ENCODE results near the gene ARMH3.

DNA sequence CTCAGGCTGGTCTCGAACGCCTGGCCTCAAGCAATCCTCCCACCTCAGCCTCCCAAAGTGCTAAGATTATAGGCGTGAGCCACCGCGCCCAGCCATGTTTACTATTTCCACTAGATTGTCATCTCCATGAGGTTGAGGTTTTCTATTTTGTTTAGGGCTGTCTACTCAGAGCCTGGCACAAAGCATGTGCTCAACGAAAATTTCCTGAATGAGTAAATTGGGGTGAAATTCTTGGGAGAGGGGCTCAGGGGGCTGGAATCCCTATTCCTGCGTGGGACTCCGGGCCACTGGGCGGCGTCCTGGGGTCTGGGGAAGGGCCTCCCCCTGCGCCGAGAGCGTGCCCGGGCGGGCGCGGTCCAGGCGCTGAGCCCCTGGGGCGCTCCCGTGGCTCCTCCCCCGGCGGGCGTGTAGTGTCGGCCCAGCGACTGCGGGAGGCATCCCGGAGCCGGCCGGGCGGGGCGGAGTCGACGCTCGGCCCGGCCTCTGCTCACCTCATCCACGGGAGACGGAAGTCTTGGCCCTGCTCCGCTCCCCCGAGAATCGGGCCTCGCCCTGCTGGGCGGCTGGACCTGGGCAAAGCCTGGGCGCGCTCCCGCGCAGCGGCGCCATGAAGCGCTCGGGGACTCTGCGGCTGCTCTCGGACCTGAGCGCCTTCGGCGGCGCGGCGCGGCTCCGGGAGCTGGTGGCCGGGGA lies 9.0 kb upstream of the ARMH3 start, which contains the start of gene HPS6:
- TF ChIP-seq, protein P1, sequence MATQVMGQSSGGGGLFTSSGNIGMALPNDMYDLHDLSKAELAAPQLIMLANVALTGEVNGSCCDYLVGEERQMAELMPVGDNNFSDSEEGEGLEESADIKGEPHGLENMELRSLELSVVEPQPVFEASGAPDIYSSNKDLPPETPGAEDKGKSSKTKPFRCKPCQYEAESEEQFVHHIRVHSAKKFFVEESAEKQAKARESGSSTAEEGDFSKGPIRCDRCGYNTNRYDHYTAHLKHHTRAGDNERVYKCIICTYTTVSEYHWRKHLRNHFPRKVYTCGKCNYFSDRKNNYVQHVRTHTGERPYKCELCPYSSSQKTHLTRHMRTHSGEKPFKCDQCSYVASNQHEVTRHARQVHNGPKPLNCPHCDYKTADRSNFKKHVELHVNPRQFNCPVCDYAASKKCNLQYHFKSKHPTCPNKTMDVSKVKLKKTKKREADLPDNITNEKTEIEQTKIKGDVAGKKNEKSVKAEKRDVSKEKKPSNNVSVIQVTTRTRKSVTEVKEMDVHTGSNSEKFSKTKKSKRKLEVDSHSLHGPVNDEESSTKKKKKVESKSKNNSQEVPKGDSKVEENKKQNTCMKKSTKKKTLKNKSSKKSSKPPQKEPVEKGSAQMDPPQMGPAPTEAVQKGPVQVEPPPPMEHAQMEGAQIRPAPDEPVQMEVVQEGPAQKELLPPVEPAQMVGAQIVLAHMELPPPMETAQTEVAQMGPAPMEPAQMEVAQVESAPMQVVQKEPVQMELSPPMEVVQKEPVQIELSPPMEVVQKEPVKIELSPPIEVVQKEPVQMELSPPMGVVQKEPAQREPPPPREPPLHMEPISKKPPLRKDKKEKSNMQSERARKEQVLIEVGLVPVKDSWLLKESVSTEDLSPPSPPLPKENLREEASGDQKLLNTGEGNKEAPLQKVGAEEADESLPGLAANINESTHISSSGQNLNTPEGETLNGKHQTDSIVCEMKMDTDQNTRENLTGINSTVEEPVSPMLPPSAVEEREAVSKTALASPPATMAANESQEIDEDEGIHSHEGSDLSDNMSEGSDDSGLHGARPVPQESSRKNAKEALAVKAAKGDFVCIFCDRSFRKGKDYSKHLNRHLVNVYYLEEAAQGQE (IDR thresholded peaks at IDR 0.05; ENCODE audit: insufficient read depth in 1 of 2, low read depth in 2 of 2, low read length in 1 of 2) = no peak
- TF ChIP-seq SIN3A (IDR thresholded peaks at IDR 0.05; ENCODE audit: borderline replicate concordance, insufficient read depth, low read depth, low read length) (peak; percentile 94; the same call in 1 of the 2 replicates), POLR2AphosphoS5 (IDR thresholded peaks at IDR 0.05; ENCODE audit: low read depth, low read length) (peak; percentile 88)
- TF ChIP-seq, protein P2, sequence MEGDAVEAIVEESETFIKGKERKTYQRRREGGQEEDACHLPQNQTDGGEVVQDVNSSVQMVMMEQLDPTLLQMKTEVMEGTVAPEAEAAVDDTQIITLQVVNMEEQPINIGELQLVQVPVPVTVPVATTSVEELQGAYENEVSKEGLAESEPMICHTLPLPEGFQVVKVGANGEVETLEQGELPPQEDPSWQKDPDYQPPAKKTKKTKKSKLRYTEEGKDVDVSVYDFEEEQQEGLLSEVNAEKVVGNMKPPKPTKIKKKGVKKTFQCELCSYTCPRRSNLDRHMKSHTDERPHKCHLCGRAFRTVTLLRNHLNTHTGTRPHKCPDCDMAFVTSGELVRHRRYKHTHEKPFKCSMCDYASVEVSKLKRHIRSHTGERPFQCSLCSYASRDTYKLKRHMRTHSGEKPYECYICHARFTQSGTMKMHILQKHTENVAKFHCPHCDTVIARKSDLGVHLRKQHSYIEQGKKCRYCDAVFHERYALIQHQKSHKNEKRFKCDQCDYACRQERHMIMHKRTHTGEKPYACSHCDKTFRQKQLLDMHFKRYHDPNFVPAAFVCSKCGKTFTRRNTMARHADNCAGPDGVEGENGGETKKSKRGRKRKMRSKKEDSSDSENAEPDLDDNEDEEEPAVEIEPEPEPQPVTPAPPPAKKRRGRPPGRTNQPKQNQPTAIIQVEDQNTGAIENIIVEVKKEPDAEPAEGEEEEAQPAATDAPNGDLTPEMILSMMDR (IDR thresholded peaks at IDR 0.05) = no peak; the same call in 1 of the 2 replicates

All from Panc1 (cell line).